GM23338 (cell line): ENCODE results near the gene ZNF236. TPM values are rescaled to one million over a fixed set of nuclear protein-coding genes. Genes with fewer than 3 reads are reported as not detected.

Source experiments
- ATAC-seq: fragments of 200-7000 bp; cut with Tn5 transposase; 3 replicates; pipeline ENCODE4 v1.9.1; 2020
- DNase-seq: peaks from one replicate; pipeline ENCODE4 v3.0.0-alpha.2; 2015; ENCODE audit warnings: low spot score
- H2AFZ ChIP-seq: fragments of 200-600 bp; sonication (generic); 2 replicates; pipeline ENCODE4 v1.8.0; 2016; ENCODE audit warnings: antibody characterized with exemption, mild to moderate bottlenecking, moderate library complexity
- H3F3A ChIP-seq: fragments of 200-600 bp; sonication (generic); replicated peaks from 2 replicates; pipeline ENCODE4 v1.8.0; 2017; ENCODE audit warnings: antibody characterized with exemption, mixed run types, low read depth
- H3K27ac ChIP-seq: fragments of 200-600 bp; sonication (generic); 2 replicates; pipeline ENCODE4 v1.6.1; 2016; ENCODE audit warnings: low read depth
- H3K27me3 ChIP-seq: fragments of 200-600 bp; sonication (generic); 2 replicates; pipeline ENCODE4 v1.8.0; 2016; ENCODE audit warnings: mild to moderate bottlenecking, mixed run types, moderate library complexity; ENCODE audit not compliant: insufficient read depth
- H3K36me3 ChIP-seq: fragments of 200-600 bp; sonication (generic); 2 replicates; pipeline ENCODE4 v1.8.0; 2016; ENCODE audit warnings: mild to moderate bottlenecking; ENCODE audit not compliant: insufficient read depth
- H3K4me1 ChIP-seq: fragments of 200-600 bp; sonication (generic); 2 replicates; pipeline ENCODE4 v1.8.0; 2016; ENCODE audit warnings: mild to moderate bottlenecking, moderate library complexity; ENCODE audit not compliant: insufficient read depth
- H3K4me2 ChIP-seq: fragments of 200-600 bp; sonication (generic); 2 replicates; pipeline ENCODE4 v1.7.1; 2017; ENCODE audit warnings: mixed run types
- H3K4me3 ChIP-seq: fragments of 200-600 bp; sonication (generic); 2 replicates; pipeline ENCODE4 v1.6.1; 2016; ENCODE audit warnings: mixed run types
- H3K79me2 ChIP-seq: fragments of 200-600 bp; sonication (generic); replicated peaks from 2 replicates; pipeline ENCODE4 v1.8.0; 2017; ENCODE audit warnings: mild to moderate bottlenecking; ENCODE audit not compliant: insufficient read depth
- H3K9me2 ChIP-seq: fragments of 200-600 bp; sonication (generic); 2 replicates; pipeline ENCODE4 v1.8.0; 2017; ENCODE audit not compliant: insufficient read depth
- H4K20me1 ChIP-seq: fragments of 200-600 bp; sonication (generic); replicated peaks from 2 replicates; pipeline ENCODE4 v1.8.0; 2017; ENCODE audit warnings: mild to moderate bottlenecking; ENCODE audit not compliant: insufficient read depth
- H3K27ac Mint-ChIP-seq: 2 replicates; pipeline ENCODE4 v1.8.0; 2020; ENCODE audit warnings: inconsistent platforms, mild to moderate bottlenecking, moderate library complexity, mixed read lengths
- H3K27me3 Mint-ChIP-seq: 3 replicates; pipeline ENCODE4 v1.8.0; 2022; ENCODE audit warnings: low read depth, mild to moderate bottlenecking, moderate library complexity, mixed read lengths, inconsistent platforms; ENCODE audit not compliant: insufficient read depth, poor library complexity
- H3K36me3 Mint-ChIP-seq: 3 replicates; pipeline ENCODE4 v1.8.0; 2021; ENCODE audit warnings: low read depth, mild to moderate bottlenecking, inconsistent platforms, moderate library complexity, mixed read lengths
- H3K4me1 Mint-ChIP-seq: 3 replicates; pipeline ENCODE4 v1.8.0; 2020; ENCODE audit warnings: mild to moderate bottlenecking, inconsistent platforms, mixed read lengths
- H3K4me3 Mint-ChIP-seq: 3 replicates; pipeline ENCODE4 v1.8.0; 2021; ENCODE audit warnings: moderate library complexity, mild to moderate bottlenecking, inconsistent platforms, mixed read lengths
- H3K9me3 Mint-ChIP-seq: 3 replicates; pipeline ENCODE4 v1.8.0; 2020; ENCODE audit warnings: moderate library complexity, mild to moderate bottlenecking, inconsistent platforms, mixed read lengths
- CREB1 ChIP-seq: fragments of 250-450 bp; sonication (Bioruptor Pico); IDR thresholded peaks from 2 replicates; pipeline ENCODE4 v1.5.0; 2020; ENCODE audit warnings: low read depth, mild to moderate bottlenecking, moderate library complexity
- EZH2phosphoT487 ChIP-seq: fragments of 200-600 bp; sonication (generic); IDR thresholded peaks from one replicate; pipeline ENCODE4 v1.8.1; 2018; ENCODE audit warnings: antibody characterized with exemption; ENCODE audit not compliant: unreplicated experiment
- JUNB ChIP-seq: IDR thresholded peaks from one replicate; pipeline ENCODE4 v1.6.1; 2016; ENCODE audit warnings: antibody characterized with exemption; ENCODE audit not compliant: unreplicated experiment
- NANOG ChIP-seq: IDR thresholded peaks from 2 replicates; pipeline ENCODE4 v1.6.1; 2016; ENCODE audit warnings: antibody characterized with exemption, borderline replicate concordance
- ZNF114 ChIP-seq: fragments of 250-450 bp; sonication (Bioruptor Pico); IDR thresholded peaks from 2 replicates; pipeline ENCODE4 v1.5.0; 2020; ENCODE audit warnings: mild to moderate bottlenecking, moderate library complexity
- polyA plus RNA-seq: library from polyadenylated mRNA; unstranded; fragments of >200 nt; fragmentation: Nextera tagmentation; extraction: Ambion mirVana; gene quantifications from 2 replicates; pipeline ENCODE4 v1.2.1, GENCODE V29; 2016
- total RNA-seq: library from RNA; depleted of rRNA; stranded (reverse); fragments of >200 nt; shearing (Covaris generic); gene quantifications from 2 replicates; pipeline ENCODE4 v1.2.3, GENCODE V29; 2014
- TF ChIP-seq, protein P1 (sequence below): fragments of 250-450 bp; sonication (Bioruptor Pico); IDR thresholded peaks from 2 replicates; pipeline ENCODE4 v1.5.0; 2020; ENCODE audit warnings: mild to moderate bottlenecking, moderate library complexity
- TF ChIP-seq, protein P2 (sequence below): IDR thresholded peaks from 2 replicates; pipeline ENCODE4 v1.6.1; 2016; ENCODE audit warnings: antibody characterized with exemption
- TF ChIP-seq, protein P3 (sequence below): IDR thresholded peaks from one replicate; pipeline ENCODE4 v1.6.1; 2018; ENCODE audit warnings: antibody characterized with exemption; ENCODE audit not compliant: unreplicated experiment

The ZNF236 gene
- total and polyA plus RNA-seq, 2 experiments from 2014 or later: 8.9 to 16.3 TPM

DNA sequence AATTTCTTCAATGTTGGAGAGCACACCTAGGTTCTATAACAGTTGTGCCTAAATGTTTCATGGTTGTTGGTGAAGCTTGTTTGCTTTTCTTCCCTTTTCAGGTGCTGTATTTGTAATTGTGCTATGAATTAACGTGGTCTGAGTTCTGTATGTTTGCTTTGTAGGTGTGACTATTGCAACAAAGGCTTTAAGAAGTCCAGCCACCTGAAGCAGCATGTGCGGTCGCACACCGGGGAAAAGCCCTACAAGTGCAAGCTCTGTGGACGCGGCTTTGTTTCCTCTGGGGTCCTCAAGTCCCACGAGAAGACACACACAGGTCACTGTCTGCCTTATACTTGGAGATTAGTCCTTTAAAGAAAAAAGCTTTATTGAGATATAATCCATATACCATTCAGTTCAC lies 91.2 kb downstream of the ZNF236 start (continued):
- TF ChIP-seq, protein P1, sequence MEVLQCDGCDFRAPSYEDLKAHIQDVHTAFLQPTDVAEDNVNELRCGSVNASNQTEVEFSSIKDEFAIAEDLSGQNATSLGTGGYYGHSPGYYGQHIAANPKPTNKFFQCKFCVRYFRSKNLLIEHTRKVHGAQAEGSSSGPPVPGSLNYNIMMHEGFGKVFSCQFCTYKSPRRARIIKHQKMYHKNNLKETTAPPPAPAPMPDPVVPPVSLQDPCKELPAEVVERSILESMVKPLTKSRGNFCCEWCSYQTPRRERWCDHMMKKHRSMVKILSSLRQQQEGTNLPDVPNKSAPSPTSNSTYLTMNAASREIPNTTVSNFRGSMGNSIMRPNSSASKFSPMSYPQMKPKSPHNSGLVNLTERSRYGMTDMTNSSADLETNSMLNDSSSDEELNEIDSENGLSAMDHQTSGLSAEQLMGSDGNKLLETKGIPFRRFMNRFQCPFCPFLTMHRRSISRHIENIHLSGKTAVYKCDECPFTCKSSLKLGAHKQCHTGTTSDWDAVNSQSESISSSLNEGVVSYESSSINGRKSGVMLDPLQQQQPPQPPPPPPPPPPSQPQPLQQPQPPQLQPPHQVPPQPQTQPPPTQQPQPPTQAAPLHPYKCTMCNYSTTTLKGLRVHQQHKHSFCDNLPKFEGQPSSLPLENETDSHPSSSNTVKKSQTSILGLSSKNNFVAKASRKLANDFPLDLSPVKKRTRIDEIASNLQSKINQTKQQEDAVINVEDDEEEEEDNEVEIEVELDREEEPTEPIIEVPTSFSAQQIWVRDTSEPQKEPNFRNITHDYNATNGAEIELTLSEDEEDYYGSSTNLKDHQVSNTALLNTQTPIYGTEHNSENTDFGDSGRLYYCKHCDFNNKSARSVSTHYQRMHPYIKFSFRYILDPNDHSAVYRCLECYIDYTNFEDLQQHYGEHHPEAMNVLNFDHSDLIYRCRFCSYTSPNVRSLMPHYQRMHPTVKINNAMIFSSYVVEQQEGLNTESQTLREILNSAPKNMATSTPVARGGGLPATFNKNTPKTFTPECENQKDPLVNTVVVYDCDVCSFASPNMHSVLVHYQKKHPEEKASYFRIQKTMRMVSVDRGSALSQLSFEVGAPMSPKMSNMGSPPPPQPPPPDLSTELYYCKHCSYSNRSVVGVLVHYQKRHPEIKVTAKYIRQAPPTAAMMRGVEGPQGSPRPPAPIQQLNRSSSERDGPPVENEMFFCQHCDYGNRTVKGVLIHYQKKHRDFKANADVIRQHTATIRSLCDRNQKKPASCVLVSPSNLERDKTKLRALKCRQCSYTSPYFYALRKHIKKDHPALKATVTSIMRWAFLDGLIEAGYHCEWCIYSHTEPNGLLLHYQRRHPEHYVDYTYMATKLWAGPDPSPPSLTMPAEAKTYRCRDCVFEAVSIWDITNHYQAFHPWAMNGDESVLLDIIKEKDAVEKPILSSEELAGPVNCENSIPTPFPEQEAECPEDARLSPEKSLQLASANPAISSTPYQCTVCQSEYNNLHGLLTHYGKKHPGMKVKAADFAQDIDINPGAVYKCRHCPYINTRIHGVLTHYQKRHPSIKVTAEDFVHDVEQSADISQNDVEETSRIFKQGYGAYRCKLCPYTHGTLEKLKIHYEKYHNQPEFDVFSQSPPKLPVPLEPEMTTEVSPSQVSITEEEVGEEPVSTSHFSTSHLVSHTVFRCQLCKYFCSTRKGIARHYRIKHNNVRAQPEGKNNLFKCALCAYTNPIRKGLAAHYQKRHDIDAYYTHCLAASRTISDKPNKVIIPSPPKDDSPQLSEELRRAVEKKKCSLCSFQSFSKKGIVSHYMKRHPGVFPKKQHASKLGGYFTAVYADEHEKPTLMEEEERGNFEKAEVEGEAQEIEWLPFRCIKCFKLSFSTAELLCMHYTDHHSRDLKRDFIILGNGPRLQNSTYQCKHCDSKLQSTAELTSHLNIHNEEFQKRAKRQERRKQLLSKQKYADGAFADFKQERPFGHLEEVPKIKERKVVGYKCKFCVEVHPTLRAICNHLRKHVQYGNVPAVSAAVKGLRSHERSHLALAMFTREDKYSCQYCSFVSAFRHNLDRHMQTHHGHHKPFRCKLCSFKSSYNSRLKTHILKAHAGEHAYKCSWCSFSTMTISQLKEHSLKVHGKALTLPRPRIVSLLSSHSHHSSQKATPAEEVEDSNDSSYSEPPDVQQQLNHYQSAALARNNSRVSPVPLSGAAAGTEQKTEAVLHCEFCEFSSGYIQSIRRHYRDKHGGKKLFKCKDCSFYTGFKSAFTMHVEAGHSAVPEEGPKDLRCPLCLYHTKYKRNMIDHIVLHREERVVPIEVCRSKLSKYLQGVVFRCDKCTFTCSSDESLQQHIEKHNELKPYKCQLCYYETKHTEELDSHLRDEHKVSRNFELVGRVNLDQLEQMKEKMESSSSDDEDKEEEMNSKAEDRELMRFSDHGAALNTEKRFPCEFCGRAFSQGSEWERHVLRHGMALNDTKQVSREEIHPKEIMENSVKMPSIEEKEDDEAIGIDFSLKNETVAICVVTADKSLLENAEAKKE (CRISPR knock-in tag): no peak
- TF ChIP-seq EZH2phosphoT487: no peak
- no peak for TF ChIP-seq ZNF114
- TF ChIP-seq NANOG: no peak
- TF ChIP-seq CREB1: no peak

DNA sequence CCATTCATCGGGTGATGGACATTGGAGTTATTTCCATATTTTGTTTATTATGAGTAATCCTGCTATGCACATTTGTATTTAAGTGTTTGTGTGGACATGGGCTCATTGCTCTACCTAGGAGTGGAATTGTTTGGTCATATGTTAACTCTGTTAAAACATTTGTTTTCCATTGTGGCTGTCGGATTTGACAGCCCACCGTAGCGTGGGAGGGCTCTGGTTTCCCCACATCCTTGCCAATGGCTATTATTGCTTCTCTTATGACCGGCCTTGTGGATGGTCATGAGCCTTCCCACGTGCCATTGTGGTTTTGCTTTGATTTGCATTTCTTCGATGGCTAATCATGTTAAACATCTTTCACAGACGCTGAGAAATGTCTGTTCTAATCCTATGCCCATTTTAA lies 92.0 kb downstream of the ZNF236 start:
- H3K4me1 ChIP-seq: no peaks in the 10 kb centered on the region
- TF ChIP-seq, protein P2, sequence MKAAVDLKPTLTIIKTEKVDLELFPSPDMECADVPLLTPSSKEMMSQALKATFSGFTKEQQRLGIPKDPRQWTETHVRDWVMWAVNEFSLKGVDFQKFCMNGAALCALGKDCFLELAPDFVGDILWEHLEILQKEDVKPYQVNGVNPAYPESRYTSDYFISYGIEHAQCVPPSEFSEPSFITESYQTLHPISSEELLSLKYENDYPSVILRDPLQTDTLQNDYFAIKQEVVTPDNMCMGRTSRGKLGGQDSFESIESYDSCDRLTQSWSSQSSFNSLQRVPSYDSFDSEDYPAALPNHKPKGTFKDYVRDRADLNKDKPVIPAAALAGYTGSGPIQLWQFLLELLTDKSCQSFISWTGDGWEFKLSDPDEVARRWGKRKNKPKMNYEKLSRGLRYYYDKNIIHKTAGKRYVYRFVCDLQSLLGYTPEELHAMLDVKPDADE: no peak
- TF ChIP-seq, protein P3, sequence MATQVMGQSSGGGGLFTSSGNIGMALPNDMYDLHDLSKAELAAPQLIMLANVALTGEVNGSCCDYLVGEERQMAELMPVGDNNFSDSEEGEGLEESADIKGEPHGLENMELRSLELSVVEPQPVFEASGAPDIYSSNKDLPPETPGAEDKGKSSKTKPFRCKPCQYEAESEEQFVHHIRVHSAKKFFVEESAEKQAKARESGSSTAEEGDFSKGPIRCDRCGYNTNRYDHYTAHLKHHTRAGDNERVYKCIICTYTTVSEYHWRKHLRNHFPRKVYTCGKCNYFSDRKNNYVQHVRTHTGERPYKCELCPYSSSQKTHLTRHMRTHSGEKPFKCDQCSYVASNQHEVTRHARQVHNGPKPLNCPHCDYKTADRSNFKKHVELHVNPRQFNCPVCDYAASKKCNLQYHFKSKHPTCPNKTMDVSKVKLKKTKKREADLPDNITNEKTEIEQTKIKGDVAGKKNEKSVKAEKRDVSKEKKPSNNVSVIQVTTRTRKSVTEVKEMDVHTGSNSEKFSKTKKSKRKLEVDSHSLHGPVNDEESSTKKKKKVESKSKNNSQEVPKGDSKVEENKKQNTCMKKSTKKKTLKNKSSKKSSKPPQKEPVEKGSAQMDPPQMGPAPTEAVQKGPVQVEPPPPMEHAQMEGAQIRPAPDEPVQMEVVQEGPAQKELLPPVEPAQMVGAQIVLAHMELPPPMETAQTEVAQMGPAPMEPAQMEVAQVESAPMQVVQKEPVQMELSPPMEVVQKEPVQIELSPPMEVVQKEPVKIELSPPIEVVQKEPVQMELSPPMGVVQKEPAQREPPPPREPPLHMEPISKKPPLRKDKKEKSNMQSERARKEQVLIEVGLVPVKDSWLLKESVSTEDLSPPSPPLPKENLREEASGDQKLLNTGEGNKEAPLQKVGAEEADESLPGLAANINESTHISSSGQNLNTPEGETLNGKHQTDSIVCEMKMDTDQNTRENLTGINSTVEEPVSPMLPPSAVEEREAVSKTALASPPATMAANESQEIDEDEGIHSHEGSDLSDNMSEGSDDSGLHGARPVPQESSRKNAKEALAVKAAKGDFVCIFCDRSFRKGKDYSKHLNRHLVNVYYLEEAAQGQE: no peak
- no peak for TF ChIP-seq JUNB

More for the DNA sequence above, 92.0 kb downstream of the ZNF236 start:
- Mint-ChIP-seq H3K9me3 (no peaks in the 10 kb centered on the region), H3K27me3 (no peaks in the 10 kb centered on the region), H3K4me3 (no peak overlapping the region), H3K36me3 (peaks cover 8% of the 10 kb centered on the region; the same call in 2 of the 3 replicates), H3K27ac (no peak overlapping the region), H3K4me1 (no peaks in the 10 kb centered on the region)
- no peak overlapping the region for H3K4me2 ChIP-seq
- H3K79me2 ChIP-seq: no peaks in the 10 kb centered on the region
- no peaks in the 10 kb centered on the region; the same call in 1 of the 2 replicates for H3K36me3 ChIP-seq
- H2AFZ ChIP-seq: no peak overlapping the region
- H3K27ac ChIP-seq: no peak overlapping the region
- no peak overlapping the region for H3K4me3 ChIP-seq
- DNase-seq (no peak), ATAC-seq (no peak)
- H4K20me1 ChIP-seq: no peaks in the 10 kb centered on the region
- no peaks in the 10 kb centered on the region for H3K27me3 ChIP-seq
- H3F3A ChIP-seq: no peaks in the 10 kb centered on the region
- no peaks in the 10 kb centered on the region for H3K9me2 ChIP-seq
